Astrocyte (in vitro differentiated cells and primary cell): ENCODE measurements around the gene PPIAL4G.
"Not testable (repeated sequence)": the region's sequence is repeated elsewhere in the genome, so short reads cannot be mapped to it uniquely, and the experiment has no call there.

Experiments
- EZH2 ChIP-seq: IDR thresholded peaks from 2 replicates; pipeline ENCODE4 v1.6.1; 2012; ENCODE audit warnings: mild to moderate bottlenecking, low read length, inconsistent platforms; ENCODE audit not compliant: insufficient read depth
- TF ChIP-seq, protein P1 (sequence below): IDR thresholded peaks from 2 replicates; pipeline ENCODE4 v1.5.1; 2011; ENCODE audit warnings: low read depth, mild to moderate bottlenecking, inconsistent platforms, low read length, moderate library complexity; ENCODE audit not compliant: insufficient read depth

DNA sequence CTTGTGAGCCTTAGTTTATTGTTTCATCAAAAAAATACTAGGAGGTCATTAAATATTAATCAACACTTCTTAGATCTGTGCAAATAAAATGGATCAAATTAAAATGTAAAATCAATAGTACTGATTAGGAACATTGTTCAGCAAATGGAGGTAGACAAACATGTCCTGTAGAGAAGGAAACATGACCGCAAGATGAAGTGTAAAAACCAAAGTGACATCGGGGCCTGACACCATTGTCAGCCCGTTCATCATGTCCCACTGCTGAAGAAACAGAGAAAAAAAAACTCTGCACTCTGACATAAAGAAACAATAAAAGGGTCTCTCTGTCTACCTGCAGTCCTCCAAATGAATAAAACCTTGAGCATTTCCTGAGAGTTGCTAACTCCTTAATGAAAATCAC is 31.2 kb upstream of the PPIAL4G start:
- TF ChIP-seq, protein P1, sequence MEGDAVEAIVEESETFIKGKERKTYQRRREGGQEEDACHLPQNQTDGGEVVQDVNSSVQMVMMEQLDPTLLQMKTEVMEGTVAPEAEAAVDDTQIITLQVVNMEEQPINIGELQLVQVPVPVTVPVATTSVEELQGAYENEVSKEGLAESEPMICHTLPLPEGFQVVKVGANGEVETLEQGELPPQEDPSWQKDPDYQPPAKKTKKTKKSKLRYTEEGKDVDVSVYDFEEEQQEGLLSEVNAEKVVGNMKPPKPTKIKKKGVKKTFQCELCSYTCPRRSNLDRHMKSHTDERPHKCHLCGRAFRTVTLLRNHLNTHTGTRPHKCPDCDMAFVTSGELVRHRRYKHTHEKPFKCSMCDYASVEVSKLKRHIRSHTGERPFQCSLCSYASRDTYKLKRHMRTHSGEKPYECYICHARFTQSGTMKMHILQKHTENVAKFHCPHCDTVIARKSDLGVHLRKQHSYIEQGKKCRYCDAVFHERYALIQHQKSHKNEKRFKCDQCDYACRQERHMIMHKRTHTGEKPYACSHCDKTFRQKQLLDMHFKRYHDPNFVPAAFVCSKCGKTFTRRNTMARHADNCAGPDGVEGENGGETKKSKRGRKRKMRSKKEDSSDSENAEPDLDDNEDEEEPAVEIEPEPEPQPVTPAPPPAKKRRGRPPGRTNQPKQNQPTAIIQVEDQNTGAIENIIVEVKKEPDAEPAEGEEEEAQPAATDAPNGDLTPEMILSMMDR = not testable (repeated sequence)
- not testable (repeated sequence) for TF ChIP-seq EZH2
